ENCODE data around the gene FRMD4A. TPM values are rescaled to one million over a fixed set of nuclear protein-coding genes. Genes with fewer than 3 reads are reported as not detected.

The FRMD4A gene
- polyA plus RNA-seq, 1 of the 3 experiments (the other 2 are of a cell fraction): 37.7 TPM

DNA sequence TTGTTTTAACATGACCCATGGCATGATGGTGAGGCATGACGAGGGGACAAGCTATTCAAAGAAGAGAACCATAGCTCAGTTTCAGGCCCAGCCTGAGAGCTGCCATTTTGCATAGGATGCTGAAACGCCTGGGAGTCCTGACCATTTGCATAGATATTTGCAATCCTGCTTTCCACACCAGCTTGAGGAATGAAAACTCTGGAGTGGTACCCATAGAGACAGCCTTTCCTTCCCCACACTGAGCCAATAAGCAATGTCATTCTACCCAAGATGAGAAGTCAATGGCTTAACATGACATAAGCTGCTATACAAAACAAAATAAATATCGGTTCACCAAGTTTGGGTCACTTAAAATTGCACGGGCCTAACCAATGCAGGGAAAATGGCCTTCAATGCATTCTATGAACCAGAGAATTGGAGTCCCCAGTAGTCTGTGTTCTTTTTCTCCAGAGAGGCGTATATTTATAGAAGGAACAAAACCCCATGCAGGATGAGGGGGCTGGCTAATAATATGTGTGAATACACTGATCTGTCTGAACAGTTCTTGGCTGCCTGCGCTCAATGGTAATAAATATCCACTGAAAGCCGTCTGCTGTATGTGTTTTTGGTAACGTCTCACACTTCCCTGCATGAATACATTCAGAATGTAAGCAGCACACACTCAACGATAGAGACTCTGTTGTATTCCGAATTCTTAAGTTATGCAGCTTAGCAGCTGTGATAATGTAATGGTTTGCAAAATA is 329.3 kb downstream of the FRMD4A start (continued):
- TF ChIP-seq RXRA (IDR thresholded peaks at IDR 0.05; ENCODE audit: borderline replicate concordance, low read depth): no peak

DNA sequence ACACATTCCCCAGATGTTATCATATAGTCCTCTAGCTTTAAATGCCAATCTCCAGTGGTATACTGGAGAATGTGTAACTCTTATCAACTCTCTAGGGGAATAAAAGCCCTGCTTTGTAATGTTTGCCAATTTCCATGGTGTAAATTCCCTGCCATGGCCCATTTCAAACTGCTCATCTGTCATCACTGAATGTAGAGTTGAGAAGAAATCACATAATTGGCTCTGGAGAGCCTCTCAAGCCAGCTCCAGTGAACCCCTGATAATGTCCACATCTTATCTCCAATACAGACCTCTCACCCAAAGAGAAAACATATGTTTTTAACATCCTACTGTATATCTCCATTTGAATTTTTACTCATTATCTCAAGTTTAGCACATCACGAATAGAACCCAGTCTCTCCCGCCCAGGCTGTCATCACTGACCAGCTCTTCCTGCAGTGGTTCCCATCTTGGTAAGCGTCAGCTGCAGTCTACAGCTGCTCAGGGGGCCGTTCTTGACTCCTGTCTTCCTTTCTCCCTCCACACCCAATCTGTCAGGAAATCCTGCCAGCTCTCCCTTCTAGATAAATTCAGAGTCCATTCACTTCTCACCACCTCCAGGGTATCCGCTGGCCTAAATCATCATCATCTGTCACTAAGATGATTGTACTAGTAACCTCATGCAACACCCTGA is 332.4 kb downstream of the FRMD4A start:
- Histone ChIP-seq H3F3A (replicated peaks; ENCODE audit: insufficient read depth) (peaks cover 11% of the 10 kb centered on the region), H3K79me2 (ENCODE audit: insufficient read depth) (peaks cover 10% of the 10 kb centered on the region), H3K9ac (no peak overlapping the region), H2AFZ (ENCODE audit: low read depth) (no peak overlapping the region), H3K4me2 (no peak overlapping the region), H3K9me2 (no peaks in the 10 kb centered on the region), H3K4me1 (ENCODE audit: control insufficient read depth in 1 of 2, insufficient read depth in 2 of 2, low read depth in 1 of 2, low read length in 1 of 2) (no peaks in the 10 kb centered on the region; a peak in 2 of 4 replicates), H3K27ac (ENCODE audit: low read depth in 2 of 2, low read length in 1 of 2) (no peak overlapping the region), H3K9me3 (no peaks in the 10 kb centered on the region), H4K20me1 (ENCODE audit: insufficient read depth) (no peaks in the 10 kb centered on the region), H3K27me3 (ENCODE audit: insufficient read depth) (no peaks in the 10 kb centered on the region), H3K36me3 (replicated peaks in 1 of 2; ENCODE audit: control insufficient read depth in 1 of 2, insufficient read depth in 2 of 2, low read length in 1 of 2) (no peaks in the 10 kb centered on the region), H3K4me3 (ENCODE audit: low read depth in 2 of 2, low read length in 1 of 2) (no peak overlapping the region)
- TF ChIP-seq SMC3 (IDR thresholded peaks at IDR 0.05; ENCODE audit: low read depth, low read length): no peak
- no peak for TF ChIP-seq RAD21 (IDR thresholded peaks at IDR 0.05; ENCODE audit: low read length)
- no peak for TF ChIP-seq RCOR1 (IDR thresholded peaks at IDR 0.05; ENCODE audit: low read length)
- TF ChIP-seq FOSL2 (IDR thresholded peaks at IDR 0.05; ENCODE audit: borderline replicate concordance, low read depth): no peak
- no peak for TF ChIP-seq RFX5 (IDR thresholded peaks at IDR 0.05; ENCODE audit: low read length)
- TF ChIP-seq JUND (IDR thresholded peaks at IDR 0.05): no peak
- no peak for TF ChIP-seq ZBTB33 (IDR thresholded peaks at IDR 0.05; ENCODE audit: borderline replicate concordance, low read depth)
- TF ChIP-seq EZH2phosphoT487 (IDR thresholded peaks at IDR 0.05; ENCODE audit: borderline replicate concordance, low read depth): no peak
- TF ChIP-seq FOXM1 (IDR thresholded peaks at IDR 0.05; ENCODE audit: low read depth): no peak
- POLR2A ChIA-PET: interaction anchor here (0.8 kb wide), 1 partner anchor 9 kb away, joined by 3 read pairs; no protein-coding TSS in a partner anchor
- CTCF ChIA-PET: interaction anchor here (1.2 kb wide), 1 partner anchor 9 kb away, joined by 5 read pairs; no protein-coding TSS in a partner anchor
- WGBS (ENCODE audit: low lambda C conversion rate): 66% methylated on average over 5 of the region's 5 CpGs
- no peak for DNase-seq

DNA sequence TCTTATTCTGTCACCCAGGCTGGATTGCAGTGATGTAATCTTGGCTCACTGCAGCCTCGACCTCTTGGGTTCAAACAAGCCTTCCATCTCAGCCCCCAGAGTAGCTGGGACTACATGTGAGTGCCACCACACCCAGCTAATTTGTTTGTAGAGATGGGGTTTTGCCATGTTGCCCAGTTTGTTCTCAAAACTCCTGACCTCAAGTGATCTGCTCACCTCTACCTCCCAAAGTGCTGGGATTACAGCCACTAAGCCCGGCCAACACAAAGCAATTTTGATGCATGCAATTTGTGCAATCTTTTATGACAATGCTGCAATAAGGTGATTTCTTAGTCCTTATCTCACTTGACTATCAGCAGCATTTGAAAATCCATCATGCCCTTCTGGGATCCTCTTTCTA is 333.1 kb downstream of the FRMD4A start:
- no peaks in the 10 kb centered on the region for H3K36me3 ChIP-seq (replicated peaks in 1 of 2; ENCODE audit: control insufficient read depth in 1 of 2, insufficient read depth in 2 of 2, low read length in 1 of 2)
- ChIA-PET CTCF (interaction anchor here (1.2 kb wide), 1 partner anchor 10 kb away, joined by 5 read pairs; no protein-coding TSS in a partner anchor), POLR2A (interaction anchor here (0.8 kb wide), 1 partner anchor 10 kb away, joined by 3 read pairs; no protein-coding TSS in a partner anchor)
- H3K27ac ChIP-seq (ENCODE audit: low read depth in 2 of 2, low read length in 1 of 2): no peak overlapping the region; a peak in 1 of 4 replicates
- no peaks in the 10 kb centered on the region for H4K20me1 ChIP-seq (ENCODE audit: insufficient read depth)
- no peak overlapping the region for H3K4me3 ChIP-seq (ENCODE audit: low read depth in 2 of 2, low read length in 1 of 2)
- H3K9ac ChIP-seq: no peak overlapping the region
- peaks cover 14% of the 10 kb centered on the region for H3F3A ChIP-seq (replicated peaks; ENCODE audit: insufficient read depth)
- DNase-seq: no peak
- H3K4me1 ChIP-seq (ENCODE audit: control insufficient read depth in 1 of 2, insufficient read depth in 2 of 2, low read depth in 1 of 2, low read length in 1 of 2): no peaks in the 10 kb centered on the region; a peak in 2 of 4 replicates
- H3K9me2 ChIP-seq: no peaks in the 10 kb centered on the region
- WGBS (ENCODE audit: low lambda C conversion rate): 62% methylated on average over 2 of the region's 2 CpGs
- no peak for TF ChIP-seq SMC3 (IDR thresholded peaks at IDR 0.05; ENCODE audit: low read depth, low read length)
- no peak for TF ChIP-seq CHD2 (IDR thresholded peaks at IDR 0.05; ENCODE audit: low read length, partially characterized antibody)
- TF ChIP-seq FOXM1 (IDR thresholded peaks at IDR 0.05; ENCODE audit: low read depth): no peak
- no peak for TF ChIP-seq RAD21 (IDR thresholded peaks at IDR 0.05; ENCODE audit: low read length)
- TF ChIP-seq RXRA (IDR thresholded peaks at IDR 0.05; ENCODE audit: borderline replicate concordance, low read depth): no peak
- no peak for TF ChIP-seq ZBTB33 (IDR thresholded peaks at IDR 0.05; ENCODE audit: borderline replicate concordance, low read depth)
- TF ChIP-seq, protein P1, sequence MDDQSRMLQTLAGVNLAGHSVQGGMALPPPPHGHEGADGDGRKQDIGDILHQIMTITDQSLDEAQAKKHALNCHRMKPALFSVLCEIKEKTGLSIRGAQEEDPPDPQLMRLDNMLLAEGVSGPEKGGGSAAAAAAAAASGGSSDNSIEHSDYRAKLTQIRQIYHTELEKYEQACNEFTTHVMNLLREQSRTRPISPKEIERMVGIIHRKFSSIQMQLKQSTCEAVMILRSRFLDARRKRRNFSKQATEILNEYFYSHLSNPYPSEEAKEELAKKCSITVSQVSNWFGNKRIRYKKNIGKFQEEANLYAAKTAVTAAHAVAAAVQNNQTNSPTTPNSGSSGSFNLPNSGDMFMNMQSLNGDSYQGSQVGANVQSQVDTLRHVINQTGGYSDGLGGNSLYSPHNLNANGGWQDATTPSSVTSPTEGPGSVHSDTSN (IDR thresholded peaks at IDR 0.05): no peak
- TF ChIP-seq MAX (IDR thresholded peaks at IDR 0.05; ENCODE audit: low read depth): no peak
- no peak for TF ChIP-seq JUND (IDR thresholded peaks at IDR 0.05)
- TF ChIP-seq ELF1 (IDR thresholded peaks at IDR 0.05): no peak
- no peak for TF ChIP-seq SIN3A (IDR thresholded peaks at IDR 0.05; ENCODE audit: borderline replicate concordance, low read depth, low read length)
- TF ChIP-seq MEF2A (IDR thresholded peaks at IDR 0.05; ENCODE audit: borderline replicate concordance, low read depth): no peak
- no peak for TF ChIP-seq RCOR1 (IDR thresholded peaks at IDR 0.05; ENCODE audit: low read length)
- no peak for TF ChIP-seq GATA2 (CRISPR knock-in tag; IDR thresholded peaks at IDR 0.05)
- H3K27me3 ChIP-seq (ENCODE audit: insufficient read depth): no peaks in the 10 kb centered on the region
- H3K79me2 ChIP-seq (ENCODE audit: insufficient read depth): peaks cover 10% of the 10 kb centered on the region; the same call in 1 of the 2 replicates
- H2AFZ ChIP-seq (ENCODE audit: low read depth): no peak overlapping the region
- H3K9me3 ChIP-seq: no peaks in the 10 kb centered on the region
- no peak overlapping the region for H3K4me2 ChIP-seq
